Keratinocyte (primary cell): ENCODE data around the gene CEACAM7.

ENCODE experiments used
- EZH2 ChIP-seq: IDR thresholded peaks from one replicate; pipeline ENCODE4 v1.6.1; 2012; ENCODE audit warnings: inconsistent platforms, mild to moderate bottlenecking, low read length, moderate library complexity
- TF ChIP-seq, protein P1 (sequence below), 3 experiments: IDR thresholded peaks in 1 of 3; conservative IDR thresholded peaks in 1 of 3; optimal IDR thresholded peaks in 1 of 3; 2 replicates in 2 of 3; 3 replicates in 1 of 3; pipeline versions ENCODE3 to v1.5.1; 2011; ENCODE audit warnings: low read length in 3 of 3, mild to moderate bottlenecking in 3 of 3, moderate library complexity in 2 of 3, control low read depth in 1 of 3, inconsistent platforms in 1 of 3; ENCODE audit not compliant: insufficient read depth in 2 of 3; ENCODE audit errors: extremely low read depth in 1 of 3

DNA sequence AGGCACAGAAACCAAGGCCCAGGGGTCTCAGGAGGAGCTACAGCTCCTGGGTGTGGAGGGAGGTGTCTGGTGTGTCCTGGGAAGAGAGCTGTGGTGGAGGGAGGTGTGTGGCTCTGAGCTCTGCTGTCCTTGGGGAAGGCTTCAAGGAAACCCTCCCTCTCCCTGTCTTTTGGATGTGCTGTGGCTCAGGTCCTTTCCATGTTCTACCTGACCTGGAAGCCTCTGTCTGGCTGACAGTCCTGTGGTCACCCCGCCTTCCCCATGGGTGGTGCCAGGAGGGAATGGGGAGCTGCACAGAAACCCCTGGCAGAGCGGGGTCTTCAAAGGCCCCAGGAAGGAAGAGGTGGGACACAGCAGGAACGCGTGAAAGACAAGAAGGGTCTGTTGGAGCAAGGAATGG, 617 bp upstream of the CEACAM7 start:
- TF ChIP-seq, protein P1, sequence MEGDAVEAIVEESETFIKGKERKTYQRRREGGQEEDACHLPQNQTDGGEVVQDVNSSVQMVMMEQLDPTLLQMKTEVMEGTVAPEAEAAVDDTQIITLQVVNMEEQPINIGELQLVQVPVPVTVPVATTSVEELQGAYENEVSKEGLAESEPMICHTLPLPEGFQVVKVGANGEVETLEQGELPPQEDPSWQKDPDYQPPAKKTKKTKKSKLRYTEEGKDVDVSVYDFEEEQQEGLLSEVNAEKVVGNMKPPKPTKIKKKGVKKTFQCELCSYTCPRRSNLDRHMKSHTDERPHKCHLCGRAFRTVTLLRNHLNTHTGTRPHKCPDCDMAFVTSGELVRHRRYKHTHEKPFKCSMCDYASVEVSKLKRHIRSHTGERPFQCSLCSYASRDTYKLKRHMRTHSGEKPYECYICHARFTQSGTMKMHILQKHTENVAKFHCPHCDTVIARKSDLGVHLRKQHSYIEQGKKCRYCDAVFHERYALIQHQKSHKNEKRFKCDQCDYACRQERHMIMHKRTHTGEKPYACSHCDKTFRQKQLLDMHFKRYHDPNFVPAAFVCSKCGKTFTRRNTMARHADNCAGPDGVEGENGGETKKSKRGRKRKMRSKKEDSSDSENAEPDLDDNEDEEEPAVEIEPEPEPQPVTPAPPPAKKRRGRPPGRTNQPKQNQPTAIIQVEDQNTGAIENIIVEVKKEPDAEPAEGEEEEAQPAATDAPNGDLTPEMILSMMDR (optimal IDR thresholded peaks at IDR 0.05 in 1 of 3, IDR thresholded peaks at IDR 0.05 in 1 of 3, conservative IDR thresholded peaks at IDR 0.05 in 1 of 3; ENCODE audit: extremely low read depth in 1 of 3, insufficient read depth in 2 of 3, low read length in 3 of 3): no peak
- no peak for TF ChIP-seq EZH2
